Mucosa of descending colon (tissue), 3 donors: ENCODE results near the gene DPYD. TPM values are rescaled to one million over a fixed set of nuclear protein-coding genes. Genes with fewer than 3 reads are reported as not detected.

Experiments
- ATAC-seq: fragments of 200-7000 bp; cut with Tn5 transposase; one replicate; pipeline ENCODE4 v1.9.1; 2020; ENCODE audit warnings: mild to moderate bottlenecking, moderate library complexity
- DNase-seq, 3 donors: peaks; one replicate each; pipeline ENCODE4 v3.0.0-alpha.2; 2020
- H3K36me3 ChIP-seq: fragments of 200-600 bp; one replicate; pipeline ENCODE4 v1.8.0; 2021; ENCODE audit warnings: low read depth, mild to moderate bottlenecking
- H3K4me1 ChIP-seq: fragments of 200-600 bp; one replicate; pipeline ENCODE4 v1.8.0; 2021; ENCODE audit warnings: low read depth, mild to moderate bottlenecking
- H3K4me3 ChIP-seq: fragments of 200-600 bp; one replicate; pipeline ENCODE4 v1.8.0; 2021; ENCODE audit warnings: mild to moderate bottlenecking
- H3K9me3 ChIP-seq: fragments of 200-600 bp; one replicate; pipeline ENCODE4 v1.8.0; 2021; ENCODE audit warnings: mild to moderate bottlenecking
- intact Hi-C, 2 donors: fragments of 100-400 bp; cut with DNase I in 1 of 2; cut with micrococcal nuclease in 1 of 2; formaldehyde crosslinking; loops; one replicate each; pipeline versions ENCODE4 v1.11.0 to v1.11.1; 2022; cut with DNase I, micrococcal nuclease
- total RNA-seq, 3 donors: library from RNA; stranded (reverse); fragmentation: NEBNext Ultra II Directional in 2 of 3; extraction: Animal tissue kit (Norgen Biotek cat#: 25700) in 2 of 3; gene quantifications; one replicate each; pipeline versions ENCODE4 v1.2.1 to v1.2.4, GENCODE V29; 2021 to 2023
- TF ChIP-seq, protein P1 (sequence below): fragments of 200-600 bp; IDR thresholded peaks from one replicate; pipeline ENCODE4 v1.8.0; 2022; ENCODE audit warnings: antibody characterized with exemption, mild to moderate bottlenecking
- donor health status: DM: no; HTN: no; CAD: no; lungs with moderate emphysema.
- donor health status: DM: no; HTN: no; CAD: no.
- donor health status: DM: no; HTN: yes; CAD: no.

Gene DPYD
- total RNA-seq, 3 donors from 2014 or later = 13.8 to 33.3 (median 19.7) TPM

DNA sequence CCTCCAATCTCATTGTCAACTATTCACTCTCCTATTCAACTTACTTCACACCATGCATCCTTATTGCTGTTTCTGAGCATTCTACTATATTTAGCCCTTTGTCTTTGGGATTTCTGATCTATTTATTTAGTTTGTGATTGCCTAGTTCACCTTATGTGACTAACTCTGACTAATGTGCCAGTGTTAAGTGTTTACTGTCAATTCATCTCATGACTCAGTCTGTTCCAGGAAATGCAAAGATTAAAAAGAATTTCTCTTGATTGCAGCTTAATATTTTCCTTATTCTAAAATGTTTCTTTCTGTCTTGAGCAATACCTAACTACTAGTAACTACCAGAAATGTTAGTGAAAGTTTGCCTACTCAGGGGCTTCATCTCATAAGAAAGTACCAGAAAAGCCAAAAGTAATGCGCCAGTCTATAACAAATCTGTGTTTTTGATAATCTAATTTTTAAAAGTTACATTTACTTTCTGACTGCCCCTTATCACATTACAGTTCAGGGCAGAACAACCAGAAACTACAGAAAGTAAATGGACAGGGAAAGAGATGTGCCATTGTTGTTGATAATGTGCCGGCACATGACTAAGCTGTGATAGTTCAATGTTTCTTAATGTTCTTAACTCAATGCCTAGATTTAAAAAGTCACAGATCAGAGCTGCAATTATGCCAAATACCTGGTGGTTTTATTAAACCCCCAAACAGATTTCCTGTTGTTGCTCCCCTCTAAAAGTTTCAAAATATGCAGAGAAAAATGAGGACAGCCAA lies 642.8 kb downstream of the DPYD start:
- DNase-seq (no peak), ATAC-seq (peak; percentile 95)
- Histone ChIP-seq H3K36me3 (no peaks in the 10 kb centered on the region), H3K4me3 (no peak overlapping the region), H3K4me1 (no peaks in the 10 kb centered on the region), H3K9me3 (no peaks in the 10 kb centered on the region)
- TF ChIP-seq, protein P1, sequence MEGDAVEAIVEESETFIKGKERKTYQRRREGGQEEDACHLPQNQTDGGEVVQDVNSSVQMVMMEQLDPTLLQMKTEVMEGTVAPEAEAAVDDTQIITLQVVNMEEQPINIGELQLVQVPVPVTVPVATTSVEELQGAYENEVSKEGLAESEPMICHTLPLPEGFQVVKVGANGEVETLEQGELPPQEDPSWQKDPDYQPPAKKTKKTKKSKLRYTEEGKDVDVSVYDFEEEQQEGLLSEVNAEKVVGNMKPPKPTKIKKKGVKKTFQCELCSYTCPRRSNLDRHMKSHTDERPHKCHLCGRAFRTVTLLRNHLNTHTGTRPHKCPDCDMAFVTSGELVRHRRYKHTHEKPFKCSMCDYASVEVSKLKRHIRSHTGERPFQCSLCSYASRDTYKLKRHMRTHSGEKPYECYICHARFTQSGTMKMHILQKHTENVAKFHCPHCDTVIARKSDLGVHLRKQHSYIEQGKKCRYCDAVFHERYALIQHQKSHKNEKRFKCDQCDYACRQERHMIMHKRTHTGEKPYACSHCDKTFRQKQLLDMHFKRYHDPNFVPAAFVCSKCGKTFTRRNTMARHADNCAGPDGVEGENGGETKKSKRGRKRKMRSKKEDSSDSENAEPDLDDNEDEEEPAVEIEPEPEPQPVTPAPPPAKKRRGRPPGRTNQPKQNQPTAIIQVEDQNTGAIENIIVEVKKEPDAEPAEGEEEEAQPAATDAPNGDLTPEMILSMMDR = no peak
- intact Hi-C loops = no loop called here

DNA sequence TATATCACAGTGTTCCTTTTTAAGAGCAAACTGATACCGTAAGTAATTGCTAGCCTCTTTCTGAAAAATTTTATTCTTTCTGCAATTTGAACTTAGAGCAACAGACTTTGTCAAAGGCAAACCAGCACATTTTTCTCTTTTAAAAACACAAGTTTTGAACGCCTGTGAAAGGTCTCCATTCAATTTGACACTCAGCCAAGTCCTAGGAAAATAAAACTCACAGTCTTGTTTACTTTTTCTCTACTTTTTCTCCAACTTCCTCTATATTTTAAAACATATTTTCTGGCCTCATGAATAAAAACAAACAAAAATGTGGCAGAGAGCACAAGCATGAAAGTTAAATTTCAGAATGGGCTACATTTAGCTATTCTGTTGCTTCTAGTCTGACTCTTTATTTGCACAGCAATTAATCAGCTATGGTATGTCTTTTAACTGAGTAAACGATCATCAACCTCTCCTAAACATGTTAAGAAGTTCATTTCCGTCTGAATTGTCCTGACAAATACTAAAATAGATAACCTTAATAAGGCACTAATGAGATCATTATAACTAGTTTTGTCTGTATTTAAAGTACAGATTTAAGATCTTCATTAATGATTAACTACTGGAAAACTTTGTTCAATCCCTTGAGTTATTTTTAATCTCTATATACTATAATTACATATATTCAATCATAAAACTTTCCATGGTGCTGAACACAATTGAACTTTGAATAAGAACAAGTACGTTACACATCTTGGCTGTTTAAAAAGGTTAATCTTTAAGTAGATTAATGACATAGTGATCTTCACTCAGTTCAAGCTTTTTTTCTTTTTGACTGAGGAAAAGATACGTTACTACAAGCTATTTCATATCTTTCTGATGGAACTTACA lies 648.7 kb downstream of the DPYD start:
- no peak overlapping the region for H3K4me3 ChIP-seq
- TF ChIP-seq, protein P1 = no peak
- no peaks in the 10 kb centered on the region for H3K4me1 ChIP-seq
- ATAC-seq = peak; percentile 34
- H3K36me3 ChIP-seq = no peaks in the 10 kb centered on the region
- no peak for DNase-seq
- no peaks in the 10 kb centered on the region for H3K9me3 ChIP-seq
- intact Hi-C loops = no loop called here

DNA sequence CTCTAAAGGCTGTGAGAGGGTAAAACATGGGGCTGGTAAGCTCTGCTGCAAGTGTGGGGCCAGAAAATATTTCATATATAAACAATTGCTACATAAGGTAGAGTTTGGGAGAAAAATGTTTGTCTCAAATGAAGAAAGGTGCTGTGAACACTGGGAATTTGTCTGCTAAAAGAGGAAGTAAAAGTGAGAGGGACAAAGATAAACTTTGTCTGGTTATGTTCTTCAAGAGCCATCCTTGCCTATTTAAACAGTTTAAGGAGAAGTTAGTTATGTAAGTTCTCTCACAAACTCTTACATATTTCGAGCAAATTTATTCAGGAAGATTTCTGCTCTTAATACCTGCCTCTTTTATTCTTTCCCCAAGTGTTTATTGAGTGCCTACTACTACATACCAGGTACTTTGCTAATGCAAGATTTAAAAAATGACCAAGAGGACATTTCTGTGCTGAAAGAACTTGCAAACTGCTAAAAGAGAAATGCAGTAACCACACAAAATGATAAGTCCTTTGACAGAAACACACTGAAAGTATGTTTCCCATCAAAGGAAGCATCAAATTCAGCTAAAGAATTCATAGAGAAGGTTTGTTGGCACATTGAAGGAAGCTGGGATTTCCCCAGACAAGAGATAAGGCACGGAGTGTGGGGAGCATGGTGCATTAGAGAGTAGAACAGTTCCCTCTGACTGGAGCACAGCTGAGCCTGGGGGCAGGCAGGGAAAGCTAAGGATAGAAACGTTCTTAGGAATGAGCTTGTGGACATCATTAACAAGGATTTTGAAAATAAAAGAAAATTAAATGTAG lies 650.1 kb downstream of the DPYD start:
- no peak for DNase-seq
- H3K4me1 ChIP-seq = no peaks in the 10 kb centered on the region

DNA sequence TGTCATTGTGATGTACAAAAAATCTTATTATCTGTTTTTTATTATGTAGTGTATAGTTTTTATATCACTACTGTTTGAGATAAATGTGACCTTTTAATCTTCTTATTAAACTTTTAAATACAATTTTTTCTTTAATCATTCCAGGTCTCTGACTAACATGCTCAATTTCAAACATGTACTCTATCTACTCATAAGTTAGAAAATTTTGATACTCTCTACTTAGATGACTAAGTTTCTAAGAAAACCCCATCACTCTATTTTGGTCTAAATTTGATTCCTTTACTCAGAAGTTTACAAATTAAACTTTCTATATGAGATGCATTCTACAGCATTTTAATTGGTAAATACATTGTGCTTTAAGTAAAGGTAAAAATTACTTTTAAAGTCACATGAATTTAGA lies 655.2 kb downstream of the DPYD start:
- intact Hi-C loops = no loop called here
- Histone ChIP-seq H3K4me3 (no peak overlapping the region), H3K36me3 (no peaks in the 10 kb centered on the region), H3K4me1 (no peaks in the 10 kb centered on the region), H3K9me3 (no peaks in the 10 kb centered on the region)
- TF ChIP-seq, protein P1 = no peak
- DNase-seq (no peak), ATAC-seq (no peak)

More for the DNA sequence above, 650.1 kb downstream of the DPYD start:
- H3K9me3 ChIP-seq = no peaks in the 10 kb centered on the region
- no peak overlapping the region for H3K4me3 ChIP-seq
- intact Hi-C loops = no loop called here
- no peak for ATAC-seq
- no peaks in the 10 kb centered on the region for H3K36me3 ChIP-seq
- TF ChIP-seq, protein P1 = no peak

DNA sequence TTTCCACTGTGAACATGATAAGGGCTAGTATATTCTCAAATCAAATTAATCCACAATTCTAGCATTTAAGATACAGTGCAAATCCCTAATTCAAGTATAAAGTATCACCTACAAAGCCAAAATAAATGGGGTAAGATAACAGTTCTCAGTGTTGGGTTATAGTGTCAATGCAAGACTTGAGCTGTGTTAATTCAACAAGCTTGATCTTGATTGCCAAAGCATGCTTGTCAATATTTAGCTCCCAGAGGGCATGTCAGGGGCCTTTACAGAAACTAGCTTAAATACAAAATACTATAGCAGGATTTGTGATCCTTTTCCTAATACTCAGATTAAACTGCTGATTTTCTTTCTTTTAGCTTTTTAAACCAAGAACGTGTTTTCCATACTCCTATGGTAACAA lies 658.0 kb downstream of the DPYD start:
- ATAC-seq (no peak), DNase-seq (no peak)
- Histone ChIP-seq H3K36me3 (no peaks in the 10 kb centered on the region), H3K4me3 (no peak overlapping the region), H3K9me3 (no peaks in the 10 kb centered on the region), H3K4me1 (no peaks in the 10 kb centered on the region)
- TF ChIP-seq, protein P1 = no peak
- intact Hi-C loops = no loop called here
